DMS 273 treated with DMSO at 0.1 percent for 48 hours (cell line): ENCODE results near the gene VPS8.

ENCODE experiments used
- DNase-seq: peaks from one replicate; lab custom pipeline; 2025; lab: John Stamatoyannopoulos, UW

The VPS8 gene

GRCh38 chr3:184781801-184782200, 30.2 kb upstream of the VPS8 start:
- DNase-seq = no peak

DNA sequence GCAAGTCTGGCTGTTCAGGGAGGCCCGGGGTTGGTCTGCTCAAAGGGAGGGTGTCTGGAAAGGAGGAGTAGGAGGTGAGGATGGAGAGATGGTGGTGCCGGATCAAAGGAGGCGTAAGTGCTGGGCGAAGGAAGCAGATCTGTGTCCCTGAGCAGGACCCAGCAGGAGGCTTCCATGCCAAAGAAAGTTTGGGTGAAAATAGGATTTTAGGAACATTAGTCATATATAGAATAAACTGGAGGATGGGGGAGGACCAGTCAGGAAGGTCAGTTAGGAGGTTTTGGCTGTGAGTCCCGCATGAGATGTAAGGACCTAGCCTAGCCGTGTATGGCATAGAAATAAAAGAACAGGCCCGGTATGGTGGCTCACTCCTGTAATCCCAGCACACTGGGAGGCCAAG, 28.6 kb upstream of the VPS8 start:
- DNase-seq = no peak

DNA sequence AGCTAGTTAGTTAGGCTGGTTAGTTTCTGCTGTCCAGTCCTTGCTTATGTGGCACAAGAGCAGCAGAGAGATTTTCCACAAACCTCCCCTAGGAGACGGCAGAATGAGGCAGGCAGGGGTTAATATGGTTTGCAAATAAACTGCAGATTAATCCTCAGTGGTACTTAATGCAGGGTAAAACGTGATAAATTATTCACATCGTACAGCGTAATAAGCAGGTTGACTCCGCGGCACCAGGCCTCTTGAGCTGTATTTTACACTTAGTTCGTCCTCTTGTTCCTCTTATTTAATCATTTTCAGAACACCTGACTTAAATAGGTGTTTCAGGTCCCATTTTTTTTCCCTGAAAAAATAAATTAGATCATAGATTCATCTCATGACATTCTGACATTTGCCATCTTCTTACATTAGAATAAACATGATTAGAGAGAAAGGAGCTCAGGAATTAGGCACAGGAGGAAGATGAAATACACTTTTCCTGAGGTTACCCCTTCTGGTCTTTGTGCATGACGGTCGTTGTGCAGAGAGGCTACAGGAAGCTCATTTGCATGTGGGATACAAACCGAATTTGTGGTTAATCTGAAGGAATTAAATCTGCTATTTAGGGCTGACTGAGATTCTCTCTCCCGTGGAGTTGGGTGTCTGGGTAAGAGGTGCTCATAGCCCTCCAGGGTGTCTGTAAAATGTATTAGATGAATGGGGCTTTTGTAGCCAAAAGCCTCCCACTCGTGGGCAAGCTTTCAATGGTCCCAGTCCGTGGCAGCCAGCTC, 27.1 kb upstream of the VPS8 start:
- DNase-seq = no peak

DNA sequence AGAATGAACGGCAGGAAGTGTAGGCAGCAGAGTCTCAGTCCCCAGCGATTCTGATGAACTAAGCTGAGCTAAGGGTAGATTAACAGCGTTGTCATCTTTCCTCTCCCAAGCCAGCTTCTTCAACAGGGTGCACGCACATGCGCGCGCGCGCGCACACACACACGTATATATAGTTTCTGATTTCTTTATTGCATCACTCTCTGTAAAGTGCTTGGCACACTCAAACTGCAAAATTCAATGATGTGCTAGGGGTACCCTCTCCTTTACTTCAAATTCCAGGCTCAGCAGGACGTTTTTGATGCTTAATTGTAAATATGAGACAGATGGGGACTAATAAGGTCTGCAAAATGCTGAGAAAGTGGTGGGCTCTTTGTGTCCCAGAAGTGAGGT, 26.1 kb upstream of the VPS8 start:
- DNase-seq = no peak

DNA sequence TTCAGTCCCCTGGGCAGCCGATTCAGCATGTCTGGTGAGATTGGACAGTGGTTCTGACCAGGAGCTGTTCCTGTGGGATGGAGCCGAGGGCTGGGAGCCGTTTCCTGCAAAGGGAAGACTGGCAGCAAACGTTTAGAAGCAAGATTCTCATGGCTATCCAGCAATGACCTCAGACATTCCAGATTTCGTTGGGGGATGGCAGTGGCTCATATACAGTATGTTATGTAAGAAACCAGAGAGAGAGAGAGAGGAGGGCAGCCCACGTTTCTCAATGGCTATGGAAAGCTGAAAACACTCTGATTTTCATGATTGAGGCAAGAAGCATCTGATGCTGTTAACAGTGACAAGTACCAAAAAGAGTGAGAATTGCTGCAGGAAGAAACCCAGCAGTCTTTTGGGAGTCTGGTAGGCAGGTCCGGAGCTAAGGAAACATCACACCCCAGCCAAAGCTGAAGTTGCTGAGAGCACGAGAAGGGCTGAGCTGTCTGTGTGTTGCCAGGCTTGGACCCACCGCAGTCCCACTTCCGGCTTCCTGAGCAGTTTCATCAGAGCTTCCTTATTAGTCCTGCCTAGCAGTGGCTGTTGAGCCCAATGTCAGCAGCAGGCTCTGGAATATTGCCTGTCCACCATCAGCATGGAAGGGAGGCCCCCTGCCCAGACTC, 25.6 kb upstream of the VPS8 start:
- no peak for DNase-seq

- no peak for DNase-seq
Measured at GRCh38 chr3:184788751-184789150, 23.2 kb upstream of the VPS8 start.

- DNase-seq = no peak
Measured at GRCh38 chr3:184789314-184789998, 22.5 kb upstream of the VPS8 start.

GRCh38 chr3:184791171-184791570, 20.8 kb upstream of the VPS8 start:
- no peak for DNase-seq

- DNase-seq = no peak
Measured at GRCh38 chr3:184795522-184796190, 16.3 kb upstream of the VPS8 start.

GRCh38 chr3:184796551-184796950, 15.4 kb upstream of the VPS8 start:
- no peak for DNase-seq

DNA sequence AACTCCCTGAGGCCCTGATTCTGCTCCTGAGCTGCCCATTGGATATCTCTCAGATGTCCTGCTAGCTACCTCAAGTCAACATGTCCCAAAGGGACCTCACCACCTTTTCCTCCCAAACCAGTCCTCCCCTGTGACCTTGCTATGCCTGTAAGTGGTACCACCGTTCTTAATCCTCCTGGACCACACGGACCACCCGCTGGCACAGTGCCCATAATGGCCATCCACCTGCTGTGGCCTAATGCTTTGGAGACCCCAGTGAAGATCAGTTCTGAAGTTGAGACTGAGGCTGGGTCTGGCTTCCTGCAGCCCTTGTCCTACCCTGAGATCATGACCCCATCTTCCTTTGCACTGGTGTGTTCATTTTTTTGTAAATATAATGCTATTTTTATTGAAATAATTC, 15.0 kb upstream of the VPS8 start:
- DNase-seq = no peak

DNA sequence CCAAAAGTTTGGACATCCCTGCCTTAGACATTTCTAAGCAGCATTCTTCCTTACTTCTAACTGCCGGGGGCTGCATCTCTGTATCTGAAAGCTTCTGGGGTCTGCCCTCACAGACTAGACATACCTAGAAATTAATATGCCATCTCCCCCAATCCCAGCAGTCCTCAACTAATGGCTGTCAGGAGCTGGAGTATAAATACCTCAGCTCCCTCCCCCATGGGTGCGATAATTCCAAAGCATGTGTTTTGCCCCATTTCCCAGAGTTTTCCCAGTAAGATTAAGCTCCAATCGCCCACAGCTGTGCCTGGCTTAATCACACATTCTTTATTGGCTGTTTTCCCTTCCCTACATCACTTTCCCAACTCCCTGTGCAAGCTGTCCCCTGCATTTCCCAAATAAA, 13.8 kb upstream of the VPS8 start:
- no peak for DNase-seq

GRCh38 chr3:184800349-184800930, 11.5 kb upstream of the VPS8 start:
- DNase-seq = no peak

- no peak for DNase-seq
Measured at GRCh38 chr3:184801241-184801785, 10.7 kb upstream of the VPS8 start.

DNA sequence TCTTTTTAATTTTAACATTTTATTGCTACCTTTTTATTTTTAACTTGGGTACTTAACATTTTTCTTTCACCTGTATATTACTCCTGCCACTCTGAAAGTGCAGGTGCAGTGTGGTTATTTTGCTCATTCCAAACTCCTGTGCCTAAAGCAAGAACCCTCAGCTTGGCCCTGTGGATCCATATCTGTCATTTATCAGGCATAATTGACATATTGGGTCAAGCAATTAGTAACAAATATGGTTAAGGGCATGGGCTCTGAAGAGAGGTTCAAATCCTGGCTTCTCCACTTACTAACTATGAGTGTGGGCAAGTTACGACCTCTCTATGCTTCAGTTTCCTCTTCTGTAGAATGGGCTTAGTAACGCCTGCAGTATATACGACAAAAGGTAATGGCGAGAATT, 9.8 kb upstream of the VPS8 start:
- DNase-seq = no peak

DNA sequence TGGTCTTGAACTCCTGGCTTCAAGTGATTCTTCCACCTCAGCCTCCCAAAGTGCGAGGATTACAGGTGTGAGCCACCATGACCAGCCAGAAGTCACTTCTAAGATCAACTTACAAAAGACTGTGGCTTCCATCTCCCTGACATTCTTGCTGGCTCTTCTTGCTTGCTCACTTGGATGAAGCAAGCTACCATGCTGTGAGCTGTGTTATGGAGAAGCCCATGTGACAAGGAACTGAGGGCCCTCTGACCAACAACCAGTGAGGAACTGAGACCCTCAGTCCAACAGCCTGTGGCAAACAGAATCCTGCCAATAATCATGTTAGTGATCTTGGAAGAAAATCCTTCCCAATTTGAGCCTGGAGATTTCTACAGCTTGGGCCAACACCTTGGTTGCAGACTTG, 7.2 kb upstream of the VPS8 start:
- no peak for DNase-seq

DNA sequence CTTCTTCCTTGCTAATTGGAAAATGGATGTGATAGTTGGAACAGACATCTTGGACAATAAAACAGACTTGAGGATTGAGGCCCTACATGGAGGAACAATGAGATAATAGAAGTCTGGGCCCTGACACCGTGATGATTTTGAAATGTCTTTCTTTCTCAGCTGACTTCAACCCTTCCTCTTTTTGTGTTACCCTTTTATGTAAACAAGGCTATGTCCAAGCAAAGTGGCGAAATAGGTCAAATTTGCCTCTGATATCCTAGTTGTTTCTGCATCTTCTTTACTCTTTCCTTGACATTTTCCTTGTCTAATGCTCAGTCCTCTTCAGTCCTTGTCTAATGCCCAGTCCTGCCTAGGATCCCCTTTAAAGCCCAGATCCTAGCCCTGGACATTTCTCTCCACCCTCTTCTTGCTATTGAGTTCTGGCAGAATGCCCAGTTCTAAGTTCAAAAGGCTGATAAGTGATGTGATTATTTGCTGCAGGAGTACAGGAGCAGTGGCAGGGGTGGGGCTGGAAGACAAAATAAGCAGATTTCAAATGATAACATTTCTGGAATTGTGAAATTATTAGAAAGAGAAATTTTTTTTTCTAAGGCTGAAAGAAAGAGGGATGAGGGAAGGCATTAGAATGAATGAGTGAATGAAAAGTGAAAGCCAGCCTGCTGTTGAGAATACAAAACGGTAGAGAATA, 6.5 kb upstream of the VPS8 start:
- DNase-seq = peak; percentile 44

DNA sequence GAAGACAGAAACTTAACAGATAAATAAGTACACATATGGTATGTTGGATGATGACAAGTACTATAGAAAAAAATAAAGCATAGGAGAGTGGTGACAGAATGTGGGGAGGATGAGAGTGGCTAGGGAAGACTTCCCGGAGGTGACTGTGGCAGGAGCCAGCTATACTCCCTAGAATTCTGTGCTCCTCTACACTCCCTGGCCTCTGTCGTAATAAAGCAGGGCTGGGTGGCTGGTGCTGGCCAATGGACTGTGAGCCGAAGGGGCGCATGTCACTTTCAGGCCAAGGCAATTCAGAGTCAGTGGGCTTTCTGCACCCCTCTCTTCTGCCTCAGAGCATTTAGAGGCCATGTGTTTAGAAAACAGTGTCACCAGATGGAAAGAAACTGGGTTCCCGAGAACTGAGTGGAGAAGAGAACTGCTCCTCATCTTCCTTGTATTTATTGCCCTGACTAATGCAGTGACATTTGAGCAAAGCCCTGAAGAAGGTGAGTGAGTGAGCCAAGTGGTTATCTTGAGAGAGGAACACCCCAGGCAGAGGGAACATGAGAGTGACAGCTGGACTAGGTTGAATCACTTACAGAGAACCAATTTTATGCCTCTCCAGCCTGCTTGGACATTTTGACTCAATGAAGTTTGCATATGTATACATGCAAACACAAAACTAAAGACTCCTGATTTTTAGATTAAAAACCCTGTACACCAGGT, 5.2 kb upstream of the VPS8 start:
- peak; percentile 42 for DNase-seq

DNA sequence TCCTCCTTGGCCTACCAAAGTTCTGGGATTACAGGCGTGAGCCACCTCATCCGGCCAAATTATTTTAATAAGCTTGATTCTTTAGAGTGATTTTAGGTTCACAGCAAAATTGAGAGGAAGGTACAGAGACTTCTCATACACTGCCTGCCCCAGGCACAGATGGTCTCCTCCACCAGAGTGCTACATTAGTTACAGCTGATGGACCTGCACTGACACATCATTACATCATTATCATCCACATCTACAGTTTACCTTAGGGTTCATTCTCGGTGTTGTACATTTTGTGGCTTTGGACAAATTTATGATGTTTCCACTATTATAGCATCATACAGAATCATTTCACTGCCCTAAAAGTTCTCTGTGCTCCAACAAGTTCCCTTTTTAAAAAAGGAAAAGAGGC, 4.4 kb upstream of the VPS8 start:
- DNase-seq = no peak

GRCh38 chr3:184808021-184808420, 3.9 kb upstream of the VPS8 start:
- DNase-seq = no peak

GRCh38 chr3:184810146-184810545, 1.8 kb upstream of the VPS8 start:
- no peak for DNase-seq
